ENCODE data around the gene FBRS. TPM values are rescaled to one million over a fixed set of nuclear protein-coding genes. Genes with fewer than 3 reads are reported as not detected.

FBRS gene
- total and polyA plus RNA-seq, 10 of the 15 experiments (the other 5 are each of a cell fraction or from before 2014, with no cell fraction given), result 0.45 to 87.6 (median 14.6) TPM

- WGBS (ENCODE audit: insufficient coverage, insufficient replicate concordance, low lambda C conversion rate, missing lambda C conversion rate), result 58% methylated on average over 3 of the region's 3 CpGs
- Histone ChIP-seq H3K4me3 (no peak overlapping the region), H2AFZ (ENCODE audit: control insufficient read depth, low read depth, low read length) (no peak overlapping the region), H3K79me2 (ENCODE audit: control insufficient read depth, insufficient read depth, low read length) (no peaks in the 10 kb centered on the region), H3K4me1 (ENCODE audit: control insufficient read depth, insufficient read depth, low read length) (no peaks in the 10 kb centered on the region), H3K36me3 (ENCODE audit: control insufficient read depth in 2 of 2, insufficient read depth in 2 of 2, low read length in 1 of 2) (no peaks in the 10 kb centered on the region), H3K27ac (ENCODE audit: control insufficient read depth, insufficient read depth) (no peak overlapping the region), H3K27me3 (replicated peaks in 1 of 2; ENCODE audit: control insufficient read depth in 2 of 2, insufficient read depth in 2 of 2, low read length in 1 of 2) (no peaks in the 10 kb centered on the region), H4K20me1 (ENCODE audit: control insufficient read depth, insufficient read depth) (no peaks in the 10 kb centered on the region), H3K9me3 (replicated peaks; ENCODE audit: control insufficient read depth, insufficient read depth, low read length) (no peaks in the 10 kb centered on the region), H3K4me2 (ENCODE audit: control insufficient read depth, insufficient read depth) (no peak overlapping the region), H3K9ac (ENCODE audit: control insufficient read depth, insufficient read depth, low read length) (no peak overlapping the region)
- DNase-seq (ENCODE audit: low read depth, low spot score) (no peak), FAIRE-seq (no peak), ATAC-seq (no peak)
- ChIA-PET SMC1A (ENCODE audit: uncharacterized antibody, unreplicated experiment) (interaction anchor here (0.6 to 2.0 kb wide), 4 partner anchors 9 to 274 kb away, joined by 3 to 5 read pairs (median 4); partner anchors contain the start of genes DCTPP1 and PRR14), CTCF (interaction anchor here (0.7 to 4.6 kb wide), 5 partner anchors 9 to 127 kb away, joined by 3 to 22 read pairs (median 4); partner anchors contain the start of gene PRR14), RAD21 (ENCODE audit: unreplicated experiment) (no interaction called here), POLR2A (interaction anchor here (1.1 kb wide), 1 partner anchor 9 kb away, joined by 4 read pairs; no protein-coding TSS in a partner anchor)
- TF ChIP-seq STAT1 (conservative IDR thresholded peaks at IDR 0.05), result no peak
- in situ Hi-C loops (cut with MboI) (no loop called here), intact Hi-C loops (cut with micrococcal nuclease; ENCODE audit: unreplicated experiment) (no loop called here)
- no TSS peak for BruUV-seq (replicated peaks)
Measured at GRCh38 chr16:30641378-30641982, 16.8 kb upstream of the FBRS start.

- H4K20me1 ChIP-seq (ENCODE audit: control insufficient read depth, insufficient read depth), result no peaks in the 10 kb centered on the region
- ChIA-PET CTCF (interaction anchor here (0.6 to 4.6 kb wide), 6 partner anchors 15 to 552 kb away, joined by 3 to 22 read pairs (median 4); partner anchors contain the start of gene TBX6), SMC1A (ENCODE audit: uncharacterized antibody, unreplicated experiment) (interaction anchor here (1.5 to 2.6 kb wide), 5 partner anchors 9 to 53 kb away, joined by 4 to 11 read pairs (median 5); partner anchors contain the start of gene FBRS), POLR2A (interaction anchor here (0.6 to 2.1 kb wide), 7 partner anchors 8 to 288 kb away, joined by 3 to 14 read pairs (median 4); partner anchors contain the start of gene FBRS), RAD21 (ENCODE audit: unreplicated experiment) (interaction anchor here (0.8 to 2.4 kb wide), 4 partner anchors 9 to 49 kb away, joined by 3 to 6 read pairs (median 3); no protein-coding TSS in a partner anchor)
- no peaks in the 10 kb centered on the region for H3K36me3 ChIP-seq (ENCODE audit: control insufficient read depth in 2 of 2, insufficient read depth in 2 of 2, low read length in 1 of 2)
- H3K4me1 ChIP-seq (ENCODE audit: control insufficient read depth, insufficient read depth, low read length), result no peaks in the 10 kb centered on the region
- no peaks in the 10 kb centered on the region for H3K27me3 ChIP-seq (replicated peaks in 1 of 2; ENCODE audit: control insufficient read depth in 2 of 2, insufficient read depth in 2 of 2, low read length in 1 of 2)
- FAIRE-seq (no peak), ATAC-seq (no peak), DNase-seq (ENCODE audit: low read depth, low spot score) (no peak)
- H3K4me3 ChIP-seq, result no peak overlapping the region
- H2AFZ ChIP-seq (ENCODE audit: control insufficient read depth, low read depth, low read length), result no peak overlapping the region
- WGBS (ENCODE audit: insufficient coverage, insufficient replicate concordance, low lambda C conversion rate, missing lambda C conversion rate), result 72% methylated on average over 4 of the region's 4 CpGs
- no TSS peak for BruUV-seq (replicated peaks)
- H3K9ac ChIP-seq (ENCODE audit: control insufficient read depth, insufficient read depth, low read length), result no peak overlapping the region
- no peaks in the 10 kb centered on the region for H3K9me3 ChIP-seq (replicated peaks; ENCODE audit: control insufficient read depth, insufficient read depth, low read length)
- H3K4me2 ChIP-seq (ENCODE audit: control insufficient read depth, insufficient read depth), result no peak overlapping the region
- in situ Hi-C loops (cut with MboI) (no loop called here), intact Hi-C loops (cut with micrococcal nuclease; ENCODE audit: unreplicated experiment) (no loop called here)
- no peak overlapping the region for H3K27ac ChIP-seq (ENCODE audit: control insufficient read depth, insufficient read depth)
- no peaks in the 10 kb centered on the region for H3K79me2 ChIP-seq (ENCODE audit: control insufficient read depth, insufficient read depth, low read length)
- no peak for TF ChIP-seq CEBPB (IDR thresholded peaks at IDR 0.05; ENCODE audit: borderline replicate concordance in 1 of 2, low read depth in 2 of 2, low read length in 2 of 2)
- no peak for TF ChIP-seq RB1 (IDR thresholded peaks at IDR 0.05; ENCODE audit: borderline replicate concordance)
- no peak for TF ChIP-seq KDM1A (IDR thresholded peaks at IDR 0.05; ENCODE audit: borderline replicate concordance)
- no peak for TF ChIP-seq ELK1 (IDR thresholded peaks at IDR 0.05; ENCODE audit: low read depth, low read length)
- no peak for TF ChIP-seq RCOR1 (conservative IDR thresholded peaks at IDR 0.05; ENCODE audit: low read depth, low read length)
- TF ChIP-seq RAD21 (IDR thresholded peaks at IDR 0.05; ENCODE audit: insufficient read depth, low read depth, low read length), result no peak
- no peak for TF ChIP-seq SIN3A (IDR thresholded peaks at IDR 0.05; ENCODE audit: low read depth, low read length)
- no peak for TF ChIP-seq ZBED1 (IDR thresholded peaks at IDR 0.05; ENCODE audit: borderline replicate concordance)
- no peak for TF ChIP-seq SMC3 (IDR thresholded peaks at IDR 0.05; ENCODE audit: borderline replicate concordance, low read length)
- TF ChIP-seq TARDBP (IDR thresholded peaks at IDR 0.05; ENCODE audit: borderline replicate concordance), result no peak
- TF ChIP-seq SMAD1 (IDR thresholded peaks at IDR 0.05; ENCODE audit: low read depth, partially characterized antibody), result no peak
- TF ChIP-seq USF2 (IDR thresholded peaks at IDR 0.05; ENCODE audit: borderline replicate concordance, low read depth, low read length), result no peak
- no peak for TF ChIP-seq ATF7 (IDR thresholded peaks at IDR 0.05; ENCODE audit: low read depth)
- no peak for TF ChIP-seq POLR2A (IDR thresholded peaks at IDR 0.05; ENCODE audit: low read depth, low read length)
- no peak for TF ChIP-seq CBX5 (IDR thresholded peaks at IDR 0.05; ENCODE audit: low read depth)
- TF ChIP-seq LARP7 (IDR thresholded peaks at IDR 0.05), result no peak
Measured at GRCh38 chr16:30644334-30644830, 13.8 kb upstream of the FBRS start.
